Lower leg skin (tissue), 3 donors: ENCODE measurements around the gene SERINC5.
"Not testable (repeated sequence)": the region's sequence is repeated elsewhere in the genome, so short reads cannot be mapped to it uniquely, and the experiment has no call there.

Source experiments
- POLR2A ChIP-seq, 2 donors: fragments of 450-650 bp; IDR thresholded peaks; one replicate each; pipeline ENCODE4 v1.6.1; 2016 to 2017; ENCODE audit warnings: antibody characterized with exemption in 2 of 2, mild to moderate bottlenecking in 1 of 2, moderate library complexity in 1 of 2
- TF ChIP-seq, protein P1 (sequence below), 3 donors: fragments of 450-650 bp; IDR thresholded peaks; one replicate each; pipeline ENCODE4 v1.5.1; 2016; ENCODE audit warnings: antibody characterized with exemption in 3 of 3, mild to moderate bottlenecking in 3 of 3, moderate library complexity in 2 of 3

DNA sequence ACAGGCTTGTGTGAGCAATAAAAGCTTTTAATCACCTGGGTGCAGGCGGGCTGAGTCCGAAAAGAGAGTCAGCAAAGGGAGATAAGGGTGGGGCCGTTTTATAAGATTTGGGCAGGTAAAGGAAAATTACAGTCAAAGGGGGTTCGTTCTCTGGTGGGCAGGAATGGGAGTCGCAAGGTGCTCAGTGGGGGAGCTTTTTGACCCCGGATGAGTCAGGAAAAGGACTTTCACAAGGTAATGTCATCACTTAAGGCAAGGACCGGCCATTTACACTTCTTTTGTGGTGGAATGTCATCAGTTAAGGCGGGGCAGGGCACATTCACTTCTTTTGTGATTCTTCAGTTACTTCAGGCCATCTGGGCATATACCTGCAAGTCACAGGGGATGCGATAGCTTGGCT lies 70.3 kb downstream of the SERINC5 start:
- not testable (repeated sequence) for TF ChIP-seq POLR2A (IDR thresholded peaks at IDR 0.05)
- TF ChIP-seq, protein P1, sequence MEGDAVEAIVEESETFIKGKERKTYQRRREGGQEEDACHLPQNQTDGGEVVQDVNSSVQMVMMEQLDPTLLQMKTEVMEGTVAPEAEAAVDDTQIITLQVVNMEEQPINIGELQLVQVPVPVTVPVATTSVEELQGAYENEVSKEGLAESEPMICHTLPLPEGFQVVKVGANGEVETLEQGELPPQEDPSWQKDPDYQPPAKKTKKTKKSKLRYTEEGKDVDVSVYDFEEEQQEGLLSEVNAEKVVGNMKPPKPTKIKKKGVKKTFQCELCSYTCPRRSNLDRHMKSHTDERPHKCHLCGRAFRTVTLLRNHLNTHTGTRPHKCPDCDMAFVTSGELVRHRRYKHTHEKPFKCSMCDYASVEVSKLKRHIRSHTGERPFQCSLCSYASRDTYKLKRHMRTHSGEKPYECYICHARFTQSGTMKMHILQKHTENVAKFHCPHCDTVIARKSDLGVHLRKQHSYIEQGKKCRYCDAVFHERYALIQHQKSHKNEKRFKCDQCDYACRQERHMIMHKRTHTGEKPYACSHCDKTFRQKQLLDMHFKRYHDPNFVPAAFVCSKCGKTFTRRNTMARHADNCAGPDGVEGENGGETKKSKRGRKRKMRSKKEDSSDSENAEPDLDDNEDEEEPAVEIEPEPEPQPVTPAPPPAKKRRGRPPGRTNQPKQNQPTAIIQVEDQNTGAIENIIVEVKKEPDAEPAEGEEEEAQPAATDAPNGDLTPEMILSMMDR (IDR thresholded peaks at IDR 0.05), result not testable (repeated sequence)
